HG02642 (cell line): Measurements from ENCODE around the gene CDH22.

Experiments used
- ATAC-seq: cut with Tn5 transposase; IDR thresholded peaks from one replicate; pipeline ENCODE4 v1.9.1; 2021; ENCODE audit warnings: mild to moderate bottlenecking; ENCODE audit not compliant: unreplicated experiment, poor library complexity

CDH22 gene

DNA sequence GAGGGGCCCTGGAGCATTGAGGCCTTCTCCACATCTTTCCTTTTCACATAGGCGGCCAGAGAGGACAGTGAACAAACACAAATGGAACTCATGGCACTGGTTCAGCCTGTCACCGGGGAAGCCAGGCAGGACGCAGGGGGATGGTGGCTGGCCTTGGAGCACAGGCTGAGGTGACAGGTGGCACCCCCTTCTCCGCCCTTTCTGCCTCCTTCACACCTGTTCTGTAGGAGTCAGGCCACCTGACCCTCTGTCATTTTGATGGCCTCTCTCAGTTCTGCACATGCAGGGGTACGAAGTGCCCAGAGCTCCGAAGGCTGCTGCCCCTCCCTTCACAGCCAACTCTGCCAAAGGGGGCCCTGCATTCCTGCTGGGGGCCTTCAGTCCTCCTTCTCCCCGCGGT, 129.4 kb downstream of the CDH22 start:
- ATAC-seq, result no peak

DNA sequence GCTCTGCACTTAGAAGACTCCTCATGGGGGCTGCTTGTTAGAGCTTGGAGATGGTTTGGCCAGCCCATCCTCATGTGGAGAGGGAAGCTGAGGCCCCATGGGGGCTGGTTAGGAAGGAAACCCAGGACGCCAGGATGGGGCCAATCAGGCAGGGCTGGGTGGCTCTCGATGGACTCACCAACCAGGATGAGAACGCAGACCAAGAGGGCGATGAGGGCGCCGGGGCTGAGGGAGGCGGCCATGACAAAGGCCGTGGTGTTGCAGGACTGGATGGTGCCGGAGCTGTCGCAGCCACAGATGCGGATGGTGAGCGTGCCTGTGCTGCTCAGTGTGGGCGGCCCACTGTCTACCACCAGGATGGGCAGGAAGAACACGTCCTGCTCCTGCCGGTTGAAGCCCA, 130.5 kb downstream of the CDH22 start:
- ATAC-seq, result no peak

DNA sequence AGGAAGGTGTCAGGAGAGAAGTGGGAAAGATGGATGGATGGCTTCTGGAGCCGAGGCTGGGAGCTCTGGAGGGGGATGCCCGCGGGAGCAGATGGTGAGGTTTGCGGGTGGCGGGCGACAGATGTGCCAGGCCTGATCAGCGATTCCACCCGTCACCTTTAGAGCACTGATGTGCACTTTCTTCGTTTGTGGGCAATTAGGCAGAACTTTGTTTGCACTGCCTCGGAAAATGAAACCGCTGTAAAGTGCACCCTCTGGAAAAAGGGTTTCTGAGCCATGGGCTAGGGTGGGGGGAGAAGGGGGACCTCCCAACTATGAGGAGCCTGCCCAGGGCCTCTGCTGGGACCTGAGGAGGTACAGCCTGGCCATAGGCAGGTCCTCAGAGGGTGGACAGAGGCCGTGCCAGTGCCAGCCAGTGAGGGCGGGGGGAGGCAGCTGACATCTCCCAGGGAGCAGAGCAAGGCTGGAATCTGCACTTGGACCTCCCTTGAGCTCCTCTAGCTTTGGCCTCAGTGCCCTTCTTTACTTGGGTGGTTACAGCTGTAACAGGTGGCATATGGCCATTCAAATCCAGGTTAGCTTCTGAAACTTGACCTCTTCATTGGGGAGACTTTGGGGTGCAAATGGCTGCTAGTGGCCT, 131.4 kb downstream of the CDH22 start:
- ATAC-seq, result no peak

DNA sequence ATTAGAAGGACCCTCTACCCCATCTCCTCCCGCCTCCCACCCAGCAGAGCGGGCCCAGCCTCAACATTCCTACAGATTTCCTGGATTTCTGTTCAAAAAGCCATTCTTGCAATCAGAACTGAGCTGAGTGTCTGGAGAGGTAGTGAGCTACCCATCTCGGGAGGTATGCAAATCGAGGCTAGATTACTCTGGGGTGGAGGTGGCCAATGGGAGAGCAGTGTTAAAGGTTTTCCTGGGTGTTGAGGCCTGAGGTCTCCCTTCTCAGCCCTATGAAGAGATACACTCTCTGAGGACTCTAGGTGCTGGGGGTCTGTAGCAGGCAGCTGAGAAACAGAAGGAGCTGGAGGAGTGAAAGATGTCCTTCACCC, 133.2 kb downstream of the CDH22 start:
- no peak for ATAC-seq

DNA sequence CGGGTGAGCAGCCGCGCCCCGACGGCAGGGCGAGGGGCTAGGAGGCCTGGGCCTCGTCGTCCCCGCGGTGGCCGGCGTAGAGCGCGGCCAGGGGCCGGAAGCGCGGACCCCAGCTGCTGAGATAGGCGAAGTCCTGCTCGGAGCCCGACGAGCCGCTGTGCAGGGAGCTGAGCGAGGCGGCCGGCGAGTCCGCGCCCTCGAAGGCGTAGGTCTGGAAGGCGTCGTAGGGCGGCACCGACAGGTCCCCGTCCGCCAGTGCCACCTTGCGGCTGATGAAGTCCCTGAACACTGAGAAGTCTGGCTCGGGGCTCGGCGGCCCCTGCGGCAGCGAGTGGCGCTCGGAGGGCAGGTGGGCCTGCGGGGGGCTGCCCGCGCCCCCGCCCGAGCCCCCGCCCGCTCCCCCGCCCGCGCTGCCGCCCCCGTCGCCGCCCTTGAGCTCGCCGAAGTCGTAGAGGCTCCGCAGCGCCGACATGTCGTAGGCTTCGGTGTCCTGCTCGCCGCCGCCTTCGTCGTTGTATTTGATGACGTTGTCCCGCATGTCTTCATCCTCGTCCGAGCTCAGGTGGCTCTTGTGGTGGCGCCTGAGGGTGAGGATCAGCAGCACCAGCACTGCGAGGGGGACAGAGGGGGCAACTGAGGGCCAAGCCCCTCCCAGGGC, 133.7 kb downstream of the CDH22 start:
- ATAC-seq, result no peak

DNA sequence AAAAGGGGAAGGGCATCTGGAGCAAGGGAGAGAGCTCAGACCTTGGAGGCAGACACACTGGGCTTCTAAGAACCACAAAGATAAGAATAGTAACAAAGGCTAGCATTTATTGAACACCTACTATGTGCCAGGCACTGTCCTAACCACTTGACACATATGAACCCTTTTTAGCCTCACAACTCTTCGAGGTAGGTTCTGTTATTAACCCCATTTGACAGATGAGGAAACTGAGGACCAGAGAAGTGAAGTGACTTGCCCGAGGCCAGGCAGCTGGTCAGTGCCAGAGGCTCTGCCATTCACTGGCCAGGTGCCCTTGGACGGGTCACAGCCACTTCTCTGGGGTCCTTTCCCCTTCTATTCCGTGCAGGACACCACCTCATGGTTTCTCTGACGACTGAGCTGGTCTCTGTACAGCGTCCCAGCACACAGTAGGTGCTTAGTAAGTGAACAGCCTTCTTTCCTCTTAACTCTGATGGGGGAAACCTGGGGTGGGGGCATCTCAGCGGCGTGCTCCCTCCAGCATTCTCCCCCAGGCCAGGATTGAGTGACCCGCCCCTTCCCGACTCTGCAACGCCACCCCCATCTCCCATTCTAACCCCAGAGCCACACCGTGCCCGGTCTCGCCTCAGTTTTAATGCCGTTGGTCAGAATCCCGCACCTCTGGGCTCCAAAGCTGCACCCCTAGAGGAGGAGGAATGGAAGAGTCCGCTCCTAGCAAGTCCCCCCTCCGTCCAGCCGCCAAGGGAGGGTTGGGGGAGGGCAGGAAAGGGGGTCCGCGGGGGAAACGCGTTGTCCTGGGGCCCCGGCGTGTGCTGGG, 134.4 kb downstream of the CDH22 start:
- ATAC-seq, result no peak

DNA sequence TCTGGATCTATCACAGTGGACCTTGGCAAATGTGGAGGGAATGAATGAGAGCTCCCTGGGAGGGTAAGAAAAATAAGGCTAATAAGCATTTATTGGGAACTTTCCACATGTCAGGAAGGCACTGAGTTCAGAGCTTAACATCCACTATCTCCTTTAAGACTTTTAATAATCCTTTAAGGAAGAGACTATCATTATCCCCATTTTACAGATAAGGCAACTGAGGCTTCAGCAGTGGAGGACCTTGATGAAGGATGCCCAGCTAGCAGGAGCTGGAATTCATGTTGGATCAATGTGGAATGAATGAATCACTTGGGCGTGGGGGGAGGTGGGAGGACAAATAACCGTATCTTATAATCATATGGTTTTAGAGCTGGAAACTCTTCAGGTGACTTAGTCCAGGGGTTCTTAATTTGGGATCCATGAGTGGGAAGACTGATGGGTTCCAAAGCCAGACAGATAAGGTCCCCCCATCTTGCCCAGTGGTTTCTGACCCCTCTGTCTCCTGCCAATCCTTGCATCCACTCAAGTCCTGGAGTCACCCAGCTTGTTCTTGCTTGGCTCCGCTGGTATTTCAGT, 135.2 kb downstream of the CDH22 start:
- no peak for ATAC-seq

DNA sequence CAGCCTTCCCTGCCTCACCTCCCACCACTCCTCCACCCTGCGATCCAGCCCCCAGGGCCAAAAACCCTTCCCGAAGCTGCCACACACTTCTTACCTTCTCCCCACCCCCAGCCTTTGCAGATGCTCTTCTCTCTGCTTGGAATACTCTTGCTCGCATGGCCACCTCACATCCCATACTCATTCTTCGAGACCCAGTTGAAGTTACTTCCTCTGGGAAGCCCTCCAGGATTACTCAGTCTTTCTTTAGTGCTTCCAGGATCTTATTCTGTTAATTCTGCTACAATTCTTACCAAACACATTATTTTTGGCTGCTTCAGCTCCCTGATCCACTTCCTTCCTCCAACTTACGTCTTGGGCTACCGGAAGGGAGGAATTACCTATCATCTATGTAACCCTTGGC, 135.8 kb downstream of the CDH22 start:
- ATAC-seq, result no peak

DNA sequence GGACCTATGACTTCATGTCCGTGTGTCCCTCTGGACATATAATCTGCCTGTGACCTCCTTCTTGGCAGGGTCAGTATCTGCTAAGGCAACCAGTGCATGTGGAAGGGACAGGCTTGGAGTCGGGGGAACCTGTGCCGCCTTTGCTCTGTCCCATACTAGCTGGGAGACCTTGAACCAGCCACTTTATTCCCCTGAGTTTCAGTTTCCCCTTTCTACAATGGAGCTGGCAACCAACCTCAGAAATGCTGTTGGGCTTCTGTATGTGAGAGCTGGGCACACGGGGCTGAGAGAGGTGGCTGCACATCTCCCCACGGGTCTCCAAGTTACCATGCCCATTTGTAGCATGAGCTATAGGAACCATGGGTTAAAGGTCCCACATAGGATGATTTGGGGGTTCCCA, 136.4 kb downstream of the CDH22 start:
- no peak for ATAC-seq

DNA sequence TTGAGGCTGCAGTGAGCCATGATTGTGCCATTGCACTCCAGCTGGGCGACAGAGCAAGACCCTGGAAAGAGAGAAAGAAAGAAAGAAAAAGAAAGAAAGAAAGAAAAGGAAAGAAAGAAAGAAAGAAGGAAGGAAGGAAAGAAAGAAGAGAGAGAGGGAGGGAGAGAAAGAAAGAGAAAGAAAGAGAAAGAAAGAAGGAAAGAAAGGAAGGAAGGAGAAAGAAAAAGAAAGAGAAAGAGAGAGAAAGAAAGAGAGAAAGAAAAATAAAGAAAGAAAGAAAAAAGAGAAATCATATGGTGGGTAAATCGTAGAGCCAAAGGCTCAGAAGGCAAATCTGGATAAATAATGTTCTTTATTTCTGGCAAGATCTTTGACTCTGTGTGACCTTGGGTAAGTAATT, 136.8 kb downstream of the CDH22 start:
- ATAC-seq, result no peak

DNA sequence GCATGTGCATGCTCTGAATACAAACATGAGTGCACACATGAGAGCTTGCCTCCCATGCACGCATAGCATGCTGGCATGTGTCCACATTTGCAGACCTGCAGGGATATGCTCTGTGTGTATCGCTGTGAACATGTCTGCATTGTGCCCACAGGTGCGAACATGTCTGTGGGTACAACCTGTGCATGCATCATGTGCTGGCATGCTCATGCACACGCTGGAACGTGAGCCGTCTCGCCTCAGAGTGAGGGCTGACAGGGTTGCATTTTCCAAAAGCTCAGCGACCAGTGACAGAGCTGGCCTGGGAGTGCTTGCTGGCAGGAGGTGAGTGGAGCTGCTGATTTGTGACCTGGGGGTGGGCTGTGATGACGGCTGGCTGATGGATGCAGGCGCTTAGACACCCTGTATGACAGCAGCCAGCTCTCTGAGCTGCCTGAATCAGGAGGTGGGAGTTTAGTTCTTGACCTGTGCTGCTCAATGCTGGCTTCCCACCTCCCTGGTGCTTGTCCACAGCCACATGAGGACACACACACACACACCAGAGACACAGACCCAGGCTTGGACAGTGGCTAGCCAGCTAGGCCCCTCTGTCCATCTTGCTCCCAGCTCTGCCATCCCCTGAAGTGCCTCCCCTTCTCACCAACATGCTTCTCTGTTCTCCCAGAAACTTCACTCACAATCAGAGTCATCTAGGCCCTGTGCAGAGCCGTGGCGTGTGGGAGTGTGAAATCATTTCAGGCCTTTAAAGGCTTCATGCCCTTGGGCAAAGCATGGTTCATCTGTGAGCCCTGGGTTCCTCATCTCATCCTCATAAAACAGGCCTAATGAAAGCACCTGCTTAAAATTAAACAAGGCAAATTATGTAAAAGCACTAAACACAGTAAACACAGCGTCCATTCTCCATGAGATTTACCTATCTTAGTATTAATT, 138.8 kb downstream of the CDH22 start:
- ATAC-seq, result no peak

DNA sequence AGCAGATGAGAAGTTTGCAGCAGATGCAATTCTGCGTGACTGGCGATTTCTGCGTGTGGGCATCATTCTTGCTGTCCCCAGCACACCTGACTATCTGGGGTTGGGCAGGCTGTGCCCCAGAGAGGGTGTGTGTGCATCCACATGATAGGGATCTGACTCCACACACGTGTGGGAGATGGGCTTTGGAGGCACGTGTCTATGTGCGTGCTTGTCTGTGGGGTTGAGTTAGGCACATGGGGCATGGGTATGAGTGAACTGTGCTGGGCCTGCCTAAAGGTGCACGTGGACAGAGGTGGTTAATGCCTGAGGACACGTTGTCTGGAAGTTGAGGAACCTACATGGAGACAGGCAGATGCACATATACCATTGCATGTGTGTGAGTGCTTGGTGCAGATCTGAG, 139.9 kb downstream of the CDH22 start:
- ATAC-seq, result no peak

DNA sequence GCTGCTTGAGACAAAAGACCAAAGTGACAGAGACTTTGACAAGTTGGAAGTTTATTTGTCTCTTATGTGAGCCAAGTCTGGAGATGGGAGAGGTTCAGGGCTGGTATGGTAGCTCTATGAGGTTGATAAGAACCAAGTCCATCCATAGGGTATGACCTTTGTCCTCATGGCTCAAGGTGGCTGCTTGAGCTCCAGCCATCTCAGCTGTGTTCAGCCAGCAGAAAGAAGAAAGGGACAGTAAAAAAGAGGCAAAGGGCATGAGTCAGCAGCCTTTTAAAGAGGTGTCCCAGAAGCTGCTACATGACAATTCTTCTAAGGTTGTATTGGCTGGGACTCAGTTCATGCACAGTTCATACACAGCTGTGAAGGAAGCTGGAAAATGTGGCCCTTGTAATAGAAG, 141.2 kb downstream of the CDH22 start:
- ATAC-seq, result no peak

DNA sequence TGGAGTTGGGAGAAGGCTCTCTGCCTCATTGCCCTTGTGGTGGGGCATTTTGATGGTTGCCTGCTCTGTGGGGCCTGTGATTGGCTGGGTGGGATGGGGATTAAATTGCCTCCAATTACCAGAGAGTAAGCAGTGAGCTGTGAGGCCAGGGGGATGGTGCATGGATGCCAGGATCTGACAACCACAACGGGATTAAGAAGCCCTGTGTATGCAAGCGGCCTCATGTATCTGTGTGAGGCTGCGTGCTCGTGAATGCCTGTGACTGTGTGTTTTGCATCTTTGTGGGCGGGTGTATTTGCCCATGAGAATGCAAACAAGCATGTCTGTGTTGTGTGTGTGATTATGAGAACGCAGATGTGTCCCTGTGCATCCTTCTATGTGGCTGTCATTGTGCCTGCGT, 144.0 kb downstream of the CDH22 start:
- ATAC-seq, result no peak

DNA sequence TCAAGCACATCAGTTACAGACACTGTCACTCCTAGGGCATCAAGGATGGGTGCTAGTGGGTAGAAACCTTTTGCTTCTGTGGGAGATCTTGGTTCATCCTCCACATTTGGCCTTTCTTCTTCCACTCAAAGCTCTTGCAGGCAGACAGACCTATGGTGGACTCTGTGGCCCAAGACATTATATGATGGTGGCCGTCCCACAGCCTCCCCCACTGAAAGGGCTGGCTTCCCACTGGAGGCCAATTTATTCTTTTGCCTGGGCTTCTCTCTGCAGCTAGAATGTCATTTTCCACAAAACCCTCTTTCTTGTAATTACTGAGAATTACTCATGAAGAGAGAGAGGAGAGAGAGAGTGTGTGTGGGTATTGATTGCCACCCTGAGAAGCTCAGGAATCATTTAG, 146.4 kb downstream of the CDH22 start:
- ATAC-seq, result no peak

DNA sequence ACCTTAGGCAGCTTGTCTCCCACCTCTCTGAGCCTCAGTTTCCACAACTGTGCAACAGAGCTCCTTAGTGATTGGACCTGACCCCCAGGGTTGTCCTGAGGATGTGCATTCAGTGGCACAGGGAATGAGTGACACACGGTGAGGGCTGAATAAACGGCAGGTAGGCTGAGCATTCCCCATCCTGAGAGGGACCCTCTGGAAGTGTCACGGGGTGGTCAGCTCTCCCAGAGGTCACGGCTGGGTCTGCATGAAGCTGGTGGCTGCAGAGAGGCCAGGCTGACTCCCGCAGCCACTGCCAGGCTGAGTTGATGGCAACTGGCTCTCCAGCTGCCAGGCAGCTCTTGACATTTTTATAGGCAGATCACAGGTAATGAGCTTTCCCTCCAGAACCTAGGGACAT, 147.6 kb downstream of the CDH22 start:
- ATAC-seq, result no peak

DNA sequence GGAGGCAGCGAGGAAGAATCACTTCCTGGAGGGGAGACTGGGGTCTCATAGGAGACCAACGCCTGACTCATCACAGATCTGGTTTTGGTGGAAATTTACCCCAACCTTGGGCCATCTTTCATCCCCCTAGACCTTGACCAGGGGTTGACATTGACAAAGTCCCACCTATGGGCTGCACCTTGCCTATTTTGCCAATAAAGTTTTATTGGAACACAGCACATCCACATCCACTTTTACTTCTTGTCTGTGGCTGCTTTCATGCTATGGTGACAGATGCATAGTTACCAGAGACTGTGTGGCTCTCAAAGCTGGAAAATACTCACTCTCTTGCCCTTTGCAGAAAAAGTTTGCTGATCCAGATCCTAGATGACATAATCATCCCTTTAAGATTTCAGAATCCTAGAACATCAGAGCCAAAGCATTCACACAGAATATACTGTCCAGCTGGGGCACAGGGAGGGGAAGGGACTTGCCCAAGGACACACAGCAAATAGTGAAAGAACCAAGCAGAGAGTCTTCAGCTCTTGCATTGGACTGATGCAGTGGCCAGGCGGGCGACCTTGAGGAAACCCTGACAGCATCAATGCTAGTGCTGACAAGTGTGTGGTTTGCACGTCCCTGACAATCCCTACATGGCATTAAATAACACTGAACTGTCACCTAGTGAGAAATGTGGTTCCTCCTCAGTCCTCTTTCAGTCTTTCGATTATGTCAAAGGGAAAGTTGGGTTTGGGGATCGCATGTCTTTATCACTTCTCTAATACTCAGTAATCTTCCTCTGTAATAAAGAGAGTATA, 149.0 kb downstream of the CDH22 start:
- no peak for ATAC-seq

DNA sequence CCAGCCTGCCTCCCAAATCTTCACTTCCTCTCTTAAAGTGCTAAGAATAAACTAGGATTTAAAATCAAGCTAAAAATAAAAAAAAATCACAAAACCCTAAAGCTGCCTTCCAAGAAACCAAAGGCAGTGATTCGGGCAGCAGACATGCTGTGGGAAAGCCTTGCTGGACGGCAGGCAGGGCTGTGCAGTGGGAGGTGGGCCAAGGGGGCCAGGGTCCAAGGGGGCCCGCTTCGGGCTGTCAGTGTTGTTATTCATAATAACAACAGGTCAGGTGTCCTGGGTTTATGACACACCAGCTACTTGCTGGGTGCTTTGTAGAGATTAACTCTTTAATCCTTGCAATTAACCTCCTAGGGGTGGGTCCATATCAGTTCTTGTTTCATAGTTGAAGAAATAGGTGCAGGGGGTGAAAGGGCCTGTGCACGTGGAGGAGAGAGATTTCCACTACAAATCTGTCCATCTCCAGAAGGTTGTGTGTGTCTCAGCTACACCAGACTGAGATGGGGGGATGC, 149.8 kb downstream of the CDH22 start:
- no peak for ATAC-seq

DNA sequence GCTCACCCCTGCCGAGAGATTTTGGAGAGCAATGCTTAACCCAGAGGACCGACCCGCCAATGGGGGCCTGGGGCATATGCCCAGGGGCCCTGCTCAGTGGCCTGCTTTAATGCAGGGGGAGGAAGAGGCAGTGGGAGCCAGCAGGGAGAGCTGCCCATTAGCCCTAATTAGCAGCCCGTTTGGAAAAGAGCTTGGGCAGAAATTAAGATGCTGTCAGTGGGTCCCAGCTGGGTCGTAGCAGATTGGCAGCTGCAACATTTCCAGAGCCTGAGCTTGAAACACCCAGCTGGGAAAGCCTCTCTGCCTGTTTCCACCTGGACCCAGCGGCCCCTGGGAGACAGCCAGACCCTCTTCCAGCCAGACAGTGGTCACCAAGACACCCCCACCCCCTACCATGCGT, 150.7 kb downstream of the CDH22 start:
- no peak for ATAC-seq
